GM18520 (cell line): ENCODE results near the gene NLRP13.
"Not testable (repeated sequence)": the region's sequence is repeated elsewhere in the genome, so short reads cannot be mapped to it uniquely, and the experiment has no call there.

Experiments
- ATAC-seq: cut with Tn5 transposase; IDR thresholded peaks from one replicate; pipeline ENCODE4 v1.9.1; 2021; ENCODE audit not compliant: unreplicated experiment

NLRP13 gene

GRCh38 chr19:55931936-55932386, at the start of gene NLRP13:
TSS of gene NLRP13 (minus strand) at chr19:55932336. CDS start at chr19:55932311, 25 bp downstream.
- no peak for ATAC-seq

GRCh38 chr19:55980415-55980814, 48.3 kb upstream of the NLRP13 start:
- ATAC-seq, result no peak

GRCh38 chr19:55973982-55974381, 41.8 kb upstream of the NLRP13 start:
- no peak for ATAC-seq

GRCh38 chr19:55962186-55962585, 30.1 kb upstream of the NLRP13 start:
- ATAC-seq, result no peak

GRCh38 chr19:55959996-55960675, 28.0 kb upstream of the NLRP13 start:
- no peak for ATAC-seq

- ATAC-seq, result no peak
These were observed 26.2 kb upstream of the NLRP13 start for GRCh38 chr19:55958356-55958755.

GRCh38 chr19:55956431-55956830, 24.3 kb upstream of the NLRP13 start:
- no peak for ATAC-seq

GRCh38 chr19:55950566-55950965, 18.4 kb upstream of the NLRP13 start:
- not testable (repeated sequence) for ATAC-seq

GRCh38 chr19:55947532-55947931, 15.4 kb upstream of the NLRP13 start, which contains the start of gene NLRP8:
TSS of gene NLRP8 (plus strand) at chr19:55947832.
- no peak for ATAC-seq

- no peak for ATAC-seq
These were observed 8.2 kb upstream of the NLRP13 start for GRCh38 chr19:55940306-55940705.

- ATAC-seq, result no peak
These were observed 7.1 kb upstream of the NLRP13 start for GRCh38 chr19:55939206-55939605.

GRCh38 chr19:55935206-55935605, 3.1 kb upstream of the NLRP13 start:
- ATAC-seq, result no peak

GRCh38 chr19:55930996-55931515, 1.1 kb downstream of the NLRP13 start:
- ATAC-seq, result no peak

GRCh38 chr19:55929258-55929657, 2.9 kb downstream of the NLRP13 start:
- not testable (repeated sequence) for ATAC-seq

- ATAC-seq, result no peak
These were observed 4.1 kb downstream of the NLRP13 start for GRCh38 chr19:55927991-55928390.

GRCh38 chr19:55923556-55923955, 8.6 kb downstream of the NLRP13 start:
- ATAC-seq, result no peak

- ATAC-seq, result no peak
These were observed 18.4 kb downstream of the NLRP13 start for GRCh38 chr19:55913643-55914268.

GRCh38 chr19:55912916-55913315, 19.2 kb downstream of the NLRP13 start:
- ATAC-seq, result no peak

- no peak for ATAC-seq
These were observed 22.3 kb downstream of the NLRP13 start for GRCh38 chr19:55909801-55910200.

- no peak for ATAC-seq
These were observed 24.4 kb downstream of the NLRP13 start for GRCh38 chr19:55907746-55908145.

- no peak for ATAC-seq
These were observed 24.9 kb downstream of the NLRP13 start for GRCh38 chr19:55907286-55907685.

GRCh38 chr19:55902080-55902751, 29.9 kb downstream of the NLRP13 start:
- no peak for ATAC-seq
